Subcutaneous abdominal adipose tissue (tissue), 5 donors: Measurements from ENCODE around the gene EMILIN2.

Experiments used
- H3K27ac ChIP-seq: one replicate; pipeline ENCODE4 v1.7.0; 2013; ENCODE audit warnings: low read depth, mild to moderate bottlenecking, inconsistent platforms, low read length, moderate library complexity
- H3K27me3 ChIP-seq, 5 donors: one replicate each; pipeline ENCODE4 v1.7.0; 2013; ENCODE audit warnings: low read length in 5 of 5, inconsistent platforms in 1 of 5; ENCODE audit not compliant: control insufficient read depth in 5 of 5, insufficient read depth in 4 of 5
- H3K36me3 ChIP-seq, 5 donors: one replicate each; pipeline ENCODE4 v1.7.0; 2013; ENCODE audit warnings: low read length in 5 of 5; ENCODE audit not compliant: control insufficient read depth in 5 of 5, insufficient read depth in 5 of 5
- H3K4me1 ChIP-seq, 5 donors: one replicate each; pipeline ENCODE4 v1.7.0; 2013; ENCODE audit warnings: low read length in 5 of 5, mild to moderate bottlenecking in 3 of 5, moderate library complexity in 1 of 5; ENCODE audit not compliant: control insufficient read depth in 5 of 5, insufficient read depth in 5 of 5
- H3K4me3 ChIP-seq, 5 donors: one replicate each; pipeline ENCODE4 v1.7.0; 2013; ENCODE audit warnings: low read length in 5 of 5, low read depth in 1 of 5
- H3K9ac ChIP-seq, 5 donors: one replicate each; pipeline ENCODE4 v1.7.0; 2013; ENCODE audit warnings: low read length in 5 of 5, mild to moderate bottlenecking in 4 of 5, moderate library complexity in 3 of 5
- H3K9me3 ChIP-seq, 5 donors: one replicate each; pipeline ENCODE4 v1.7.0; 2013; ENCODE audit warnings: low read length in 5 of 5; ENCODE audit not compliant: control insufficient read depth in 5 of 5
- donor health status: healthy.
- donor health status: healthy.
- donor health status: healthy.
- donor health status: healthy.
- donor health status: healthy.

EMILIN2 gene

GRCh38 chr18:2958819-2959298, 112.1 kb downstream of the EMILIN2 start:
- Histone ChIP-seq H3K27me3 (no peaks in the 10 kb centered on the region), H3K4me1 (peaks cover 15 to 53% (median 40%) of the 10 kb centered on the region in 5 donors), H3K9ac (no peak overlapping the region), H3K9me3 (no peaks in the 10 kb centered on the region), H3K4me3 (no peak overlapping the region), H3K36me3 (peaks cover 4 to 12% (median 6%) of the 10 kb centered on the region in 5 donors), H3K27ac (peak overlapping the region; percentile 87)

DNA sequence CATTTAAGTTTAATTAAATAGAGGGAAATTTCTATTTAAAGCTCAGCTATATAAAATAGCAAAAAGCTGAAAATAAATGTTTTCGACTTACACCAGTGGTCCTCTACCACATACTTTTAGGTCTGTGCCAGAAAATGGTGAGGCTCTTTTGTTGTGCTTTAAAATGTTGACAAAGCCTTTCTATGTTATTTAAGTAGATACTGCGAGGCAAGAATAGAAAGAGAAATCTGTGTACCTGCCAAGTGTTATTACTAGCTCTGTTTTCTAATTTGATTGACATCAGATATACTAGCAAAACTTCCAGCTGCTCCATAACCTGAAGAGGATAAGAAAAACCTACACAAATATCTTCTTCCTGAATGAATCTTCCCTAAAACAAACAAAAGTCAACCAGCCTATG, 112.5 kb downstream of the EMILIN2 start:
- Histone ChIP-seq H3K9me3 (no peaks in the 10 kb centered on the region), H3K27me3 (no peaks in the 10 kb centered on the region), H3K4me1 (peaks cover 15 to 53% (median 40%) of the 10 kb centered on the region in 5 donors), H3K4me3 (no peak overlapping the region), H3K36me3 (peaks cover 0 to 7% (median 1%) of the 10 kb centered on the region in 5 donors), H3K9ac (peak overlapping the region in 1 of 5 donors; percentile 82), H3K27ac (peak overlapping the region; percentile 87)

DNA sequence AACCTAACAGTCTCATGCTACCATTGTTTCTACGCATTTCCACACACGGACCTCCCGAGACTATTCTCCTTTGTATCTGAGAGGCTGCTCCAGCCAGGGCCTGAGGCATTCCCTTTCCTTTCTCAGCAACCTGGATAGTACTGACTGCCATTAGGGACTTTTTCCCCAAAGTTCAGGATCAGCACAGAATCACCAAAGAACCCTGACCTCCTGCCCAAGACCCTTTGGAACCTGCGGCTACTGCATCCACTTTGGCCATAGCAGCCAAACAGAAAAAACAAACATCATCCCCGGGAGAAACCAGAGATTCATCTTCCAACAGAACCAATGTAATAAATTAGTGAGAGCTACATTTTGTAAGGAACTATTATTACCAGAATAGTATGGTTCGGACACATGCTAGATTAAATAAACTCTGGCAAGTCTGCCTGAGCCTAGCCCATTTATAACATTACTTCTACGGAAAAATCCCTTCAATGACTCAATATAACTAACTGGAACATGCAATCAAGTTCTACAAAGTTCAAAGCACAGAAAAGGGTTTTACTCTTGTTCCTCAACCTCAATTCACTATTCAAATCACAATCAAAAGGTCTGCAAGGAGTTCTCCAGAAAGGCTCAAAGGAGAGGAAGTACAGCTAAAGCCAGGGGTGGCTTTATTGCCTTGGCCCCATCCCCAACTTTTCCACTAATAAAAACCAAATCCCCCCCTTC, 114.3 kb downstream of the EMILIN2 start:
- H3K4me3 ChIP-seq = peak overlapping the region in 2 of 5 donors; percentile 29 to 37

DNA sequence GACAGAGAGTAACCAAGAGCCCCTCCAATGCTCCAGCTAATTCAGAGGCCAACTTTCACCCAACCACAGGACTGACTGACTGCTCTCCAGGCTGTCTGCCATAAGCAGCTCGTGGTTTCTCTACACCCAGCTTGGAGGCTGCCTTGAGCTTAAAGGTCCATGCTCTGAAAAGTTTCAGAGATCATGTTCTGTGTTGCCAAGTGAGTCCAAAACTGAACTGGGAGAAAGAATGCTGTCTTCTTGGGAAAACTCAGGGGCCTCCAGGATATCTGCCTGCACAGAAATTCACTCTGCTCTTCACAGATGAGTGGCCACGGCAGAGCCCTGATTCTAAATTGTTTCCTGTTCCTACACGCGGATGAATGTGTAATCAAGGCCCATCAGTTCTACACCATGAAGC, 115.0 kb downstream of the EMILIN2 start:
- H3K4me1 ChIP-seq = peaks cover 15 to 47% (median 37%) of the 10 kb centered on the region in 5 donors
- H3K9ac ChIP-seq = no peak overlapping the region
- H3K4me3 ChIP-seq = peak overlapping the region in 2 of 5 donors; percentile 3 to 25
- H3K27me3 ChIP-seq = no peaks in the 10 kb centered on the region
- H3K9me3 ChIP-seq = no peaks in the 10 kb centered on the region
- H3K36me3 ChIP-seq = no peaks in the 10 kb centered on the region
- H3K27ac ChIP-seq = peak overlapping the region; percentile 87

More for the DNA sequence above, 114.3 kb downstream of the EMILIN2 start:
- peaks cover 15 to 52% (median 39%) of the 10 kb centered on the region in 5 donors for H3K4me1 ChIP-seq
- H3K36me3 ChIP-seq = no peaks in the 10 kb centered on the region
- no peaks in the 10 kb centered on the region for H3K9me3 ChIP-seq
- H3K9ac ChIP-seq = peak overlapping the region in 1 of 5 donors; percentile 23
- peak overlapping the region; percentile 87 for H3K27ac ChIP-seq
- no peaks in the 10 kb centered on the region for H3K27me3 ChIP-seq

DNA sequence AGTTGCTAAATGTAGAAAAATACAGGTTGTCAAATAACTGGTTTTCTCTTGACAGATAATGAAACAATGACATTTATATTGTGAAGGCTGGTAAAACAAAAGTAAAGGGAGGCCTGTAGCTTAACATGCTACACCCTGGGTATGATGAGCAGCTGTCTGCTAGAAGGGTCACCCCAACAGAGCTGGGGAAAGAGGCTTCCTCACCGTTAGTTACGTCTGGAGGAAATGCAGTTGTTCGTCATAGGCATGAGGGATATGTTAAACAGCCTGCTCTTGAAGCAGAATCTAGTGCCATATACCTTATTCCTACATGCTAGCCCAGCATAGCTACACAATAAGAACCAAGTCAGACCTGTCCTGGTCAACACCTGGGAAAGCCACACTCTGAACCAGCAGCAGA, 116.2 kb downstream of the EMILIN2 start:
- H3K4me3 ChIP-seq = no peak overlapping the region
- no peaks in the 10 kb centered on the region for H3K36me3 ChIP-seq
- H3K27ac ChIP-seq = no peak overlapping the region
- H3K4me1 ChIP-seq = peaks cover 15 to 47% (median 40%) of the 10 kb centered on the region in 5 donors
- no peak overlapping the region for H3K9ac ChIP-seq
- no peaks in the 10 kb centered on the region for H3K27me3 ChIP-seq
- H3K9me3 ChIP-seq = no peaks in the 10 kb centered on the region

DNA sequence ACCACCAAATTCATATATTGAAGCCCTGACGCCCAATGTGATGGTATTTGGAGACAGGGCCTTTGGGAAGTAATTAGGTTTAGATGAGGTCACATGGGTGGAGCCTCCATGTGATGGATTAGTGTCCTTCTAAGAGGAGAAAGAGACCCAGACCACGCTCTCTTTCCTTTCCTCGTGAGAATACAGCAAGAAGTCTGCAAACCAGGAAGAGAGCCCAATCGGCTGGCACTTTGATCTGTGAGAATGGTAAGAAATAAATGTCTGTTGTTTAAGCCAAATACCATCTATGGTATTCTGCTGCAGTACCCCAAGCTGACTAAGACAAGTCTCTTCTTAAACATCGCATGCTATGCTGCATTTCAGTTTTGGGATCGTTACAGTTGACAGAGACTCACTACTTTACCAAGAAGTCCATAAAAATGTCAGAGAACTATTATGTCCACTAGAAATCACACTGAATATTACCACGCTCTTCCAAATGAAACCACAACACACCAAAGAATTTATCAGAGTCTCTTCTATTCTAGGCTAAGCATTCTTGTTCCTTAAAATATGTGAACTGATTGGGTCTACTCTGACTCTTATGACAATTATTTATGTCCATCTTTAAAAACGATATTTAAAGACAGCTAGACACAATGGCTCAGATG, 117.7 kb downstream of the EMILIN2 start:
- no peak overlapping the region for H3K4me3 ChIP-seq
- no peaks in the 10 kb centered on the region for H3K36me3 ChIP-seq
- no peaks in the 10 kb centered on the region for H3K9me3 ChIP-seq
- H3K9ac ChIP-seq = no peak overlapping the region
- H3K4me1 ChIP-seq = peaks cover 11 to 48% (median 41%) of the 10 kb centered on the region in 5 donors
- no peaks in the 10 kb centered on the region for H3K27me3 ChIP-seq
- H3K27ac ChIP-seq = no peak overlapping the region
